Liver (tissue), 9 donors: ENCODE data around the gene ENPP3. TPM values are rescaled to one million over a fixed set of nuclear protein-coding genes. Genes with fewer than 3 reads are reported as not detected.

Experiments used
- DNase-seq: peaks from one replicate; pipeline ENCODE4 v3.0.0-alpha.2; 2017; ENCODE audit warnings: low spot score
- H3K27ac ChIP-seq, 2 donors: one replicate each; pipeline ENCODE4 v1.7.0; 2013; ENCODE audit warnings: inconsistent platforms in 2 of 2, low read length in 2 of 2, control low read depth in 1 of 2, low read depth in 1 of 2, mild to moderate bottlenecking in 1 of 2
- H3K27me3 ChIP-seq, 4 donors: one replicate each; pipeline versions ENCODE4 v1.6.1 to v1.7.0; 2013; ENCODE audit warnings: low read length in 3 of 4, inconsistent platforms in 1 of 4, mild to moderate bottlenecking in 1 of 4, moderate library complexity in 1 of 4; ENCODE audit not compliant: control insufficient read depth in 4 of 4, insufficient read depth in 4 of 4
- H3K36me3 ChIP-seq, 4 donors: one replicate each; pipeline versions ENCODE4 v1.6.1 to v1.7.0; 2013; ENCODE audit warnings: low read length in 3 of 4, mild to moderate bottlenecking in 3 of 4, low read depth in 1 of 4, moderate library complexity in 1 of 4; ENCODE audit not compliant: control insufficient read depth in 4 of 4, insufficient read depth in 3 of 4
- H3K4me1 ChIP-seq, 4 donors: one replicate each; pipeline versions ENCODE4 v1.6.1 to v1.7.0; 2013; ENCODE audit warnings: low read length in 3 of 4, mild to moderate bottlenecking in 3 of 4, moderate library complexity in 1 of 4; ENCODE audit not compliant: control insufficient read depth in 4 of 4, insufficient read depth in 4 of 4
- H3K4me3 ChIP-seq, 3 donors: one replicate each; pipeline versions ENCODE4 v1.6.1 to v1.7.0; 2013; ENCODE audit warnings: low read length in 3 of 3, control low read depth in 1 of 3, low read depth in 1 of 3, mild to moderate bottlenecking in 1 of 3
- H3K9ac ChIP-seq, 2 donors: one replicate each; pipeline ENCODE4 v1.7.0; 2013; ENCODE audit warnings: low read length in 2 of 2, mild to moderate bottlenecking in 2 of 2, moderate library complexity in 2 of 2, control low read depth in 1 of 2, low read depth in 1 of 2
- H3K9me3 ChIP-seq, 4 donors: one replicate each; pipeline versions ENCODE4 v1.6.1 to v1.7.0; 2013; ENCODE audit warnings: low read length in 3 of 4; ENCODE audit not compliant: control insufficient read depth in 4 of 4
- CTCF ChIP-seq: fragments of 150-350 bp; IDR thresholded peaks from 2 replicates; pipeline ENCODE4 v1.5.1; 2017; ENCODE audit warnings: improper control_type of control experiment, low read depth, low read length; ENCODE audit not compliant: missing input control
- EGR1 ChIP-seq, 2 donors: IDR thresholded peaks; 2 replicates each; pipeline ENCODE4 v1.6.1; 2016 to 2018; ENCODE audit warnings: antibody characterized with exemption in 2 of 2, low read depth in 2 of 2
- FOXA1 ChIP-seq: IDR thresholded peaks from 2 replicates; pipeline ENCODE4 v1.6.1; 2016; ENCODE audit warnings: antibody characterized with exemption
- HNF4A ChIP-seq, 2 donors: conservative IDR thresholded peaks; 2 replicates each; pipeline ENCODE4 v1.6.1; 2016; ENCODE audit warnings: antibody characterized with exemption in 2 of 2, mild to moderate bottlenecking in 2 of 2
- JUND ChIP-seq, 2 donors: IDR thresholded peaks; 2 replicates each; pipeline ENCODE4 v1.6.1; 2016; ENCODE audit warnings: antibody characterized with exemption in 2 of 2
- NR2F2 ChIP-seq: IDR thresholded peaks from 2 replicates; pipeline ENCODE4 v1.6.1; 2016; ENCODE audit warnings: antibody characterized with exemption
- RAD21 ChIP-seq, 2 donors: IDR thresholded peaks; 2 replicates each; pipeline ENCODE4 v1.6.1; 2016; ENCODE audit warnings: antibody characterized with exemption in 2 of 2, mild to moderate bottlenecking in 2 of 2
- RXRA ChIP-seq, 2 donors: IDR thresholded peaks; 2 replicates each; pipeline ENCODE4 v1.6.1; 2017 to 2018; ENCODE audit warnings: antibody characterized with exemption in 2 of 2, mild to moderate bottlenecking in 1 of 2
- SP1 ChIP-seq: IDR thresholded peaks from 2 replicates; pipeline ENCODE4 v1.6.1; 2018; ENCODE audit warnings: antibody characterized with exemption, mild to moderate bottlenecking
- YY1 ChIP-seq: IDR thresholded peaks from 2 replicates; pipeline ENCODE4 v1.6.1; 2016; ENCODE audit warnings: antibody characterized with exemption, mild to moderate bottlenecking
- WGBS: extraction: QIAGEN DNeasy Blood & Tissue Kit; methylation state at CpG from one replicate; pipeline ENCODE4 v1.1.7; 2013; 5-methylcytosine and 5-hydroxymethylcytosine counted together
- polyA plus RNA-seq, 2 donors: library from polyadenylated mRNA; stranded (reverse) in 1 of 2; unstranded in 1 of 2; fragments of 200-250 nt in 1 of 2; fragments of >200 nt in 1 of 2; fragmentation: Nextera tagmentation in 1 of 2; extraction: Ambion mirVana in 1 of 2; gene quantifications; one replicate each; pipeline versions ENCODE4 v1.2.1 to v1.2.3, GENCODE V29; 2013 to 2015
- total RNA-seq, 2 donors: library from RNA; depleted of rRNA; stranded (reverse); fragments of >200 nt; gene quantifications; one replicate each; pipeline ENCODE4 v1.2.3, GENCODE V29; 2014
- TF ChIP-seq, protein P1 (sequence below): IDR thresholded peaks from 2 replicates; pipeline ENCODE4 v1.6.1; 2016; ENCODE audit warnings: antibody characterized with exemption, mild to moderate bottlenecking
- TF ChIP-seq, protein P2 (sequence below): IDR thresholded peaks from 2 replicates; pipeline ENCODE4 v1.6.1; 2016; ENCODE audit warnings: antibody characterized with exemption
- TF ChIP-seq, protein P3 (sequence below): IDR thresholded peaks from 2 replicates; pipeline ENCODE4 v1.6.1; 2016; ENCODE audit warnings: antibody characterized with exemption
- donor health status: healthy.
- donor health status: healthy.
- donor health status: healthy.
- donor health status: healthy.
- donor health status: healthy.

Gene ENPP3
- total and polyA plus RNA-seq, 4 donors: 0.51 to 6.1 (median 1.1) TPM

- H3K9ac ChIP-seq: no peak overlapping the region
- 61% methylated on average over 2 of the region's 2 CpGs for WGBS
- DNase-seq: no peak
- H3K4me3 ChIP-seq: no peak overlapping the region
- H3K27ac ChIP-seq: no peak overlapping the region
- H3K9me3 ChIP-seq: no peaks in the 10 kb centered on the region
- TF ChIP-seq HNF4A (conservative IDR thresholded peaks at IDR 0.05): no peak
- H3K36me3 ChIP-seq: peaks cover 0 to 2% (median 0%) of the 10 kb centered on the region in 4 donors
- no peaks in the 10 kb centered on the region for H3K27me3 ChIP-seq
- no peaks in the 10 kb centered on the region for H3K4me1 ChIP-seq
Observed at GRCh38 chr6:131682442-131682841, 45.3 kb downstream of the ENPP3 start.

DNA sequence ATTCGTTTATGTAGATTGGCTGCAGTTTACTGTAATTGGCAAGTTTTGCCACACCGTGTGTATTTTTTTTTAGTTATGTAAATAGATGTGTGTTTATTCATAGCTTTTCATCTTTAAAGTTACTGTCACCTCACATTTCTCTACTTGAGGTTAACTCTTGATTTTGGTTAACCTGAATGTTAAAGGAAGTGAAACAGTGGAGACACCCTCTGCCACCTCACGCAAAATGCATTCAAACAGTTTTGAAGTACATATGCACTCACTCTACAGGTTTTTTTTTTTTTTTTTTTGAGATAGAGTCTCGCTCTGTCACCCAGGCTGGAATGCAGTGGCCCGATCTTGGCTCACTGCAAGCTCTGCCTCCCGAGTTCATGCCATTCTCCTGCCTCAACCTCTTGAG is 46.4 kb downstream of the ENPP3 start:
- no peak for DNase-seq
- TF ChIP-seq EGR1 (IDR thresholded peaks at IDR 0.05; ENCODE audit: low read depth in 2 of 2) (no peak), JUND (IDR thresholded peaks at IDR 0.05) (no peak), SP1 (no peak), RXRA (IDR thresholded peaks at IDR 0.05) (no peak), RAD21 (IDR thresholded peaks at IDR 0.05) (no peak), NR2F2 (no peak), YY1 (no peak), HNF4A (conservative IDR thresholded peaks at IDR 0.05) (no peak), FOXA1 (no peak), CTCF (no peak)
- TF ChIP-seq, protein P1, sequence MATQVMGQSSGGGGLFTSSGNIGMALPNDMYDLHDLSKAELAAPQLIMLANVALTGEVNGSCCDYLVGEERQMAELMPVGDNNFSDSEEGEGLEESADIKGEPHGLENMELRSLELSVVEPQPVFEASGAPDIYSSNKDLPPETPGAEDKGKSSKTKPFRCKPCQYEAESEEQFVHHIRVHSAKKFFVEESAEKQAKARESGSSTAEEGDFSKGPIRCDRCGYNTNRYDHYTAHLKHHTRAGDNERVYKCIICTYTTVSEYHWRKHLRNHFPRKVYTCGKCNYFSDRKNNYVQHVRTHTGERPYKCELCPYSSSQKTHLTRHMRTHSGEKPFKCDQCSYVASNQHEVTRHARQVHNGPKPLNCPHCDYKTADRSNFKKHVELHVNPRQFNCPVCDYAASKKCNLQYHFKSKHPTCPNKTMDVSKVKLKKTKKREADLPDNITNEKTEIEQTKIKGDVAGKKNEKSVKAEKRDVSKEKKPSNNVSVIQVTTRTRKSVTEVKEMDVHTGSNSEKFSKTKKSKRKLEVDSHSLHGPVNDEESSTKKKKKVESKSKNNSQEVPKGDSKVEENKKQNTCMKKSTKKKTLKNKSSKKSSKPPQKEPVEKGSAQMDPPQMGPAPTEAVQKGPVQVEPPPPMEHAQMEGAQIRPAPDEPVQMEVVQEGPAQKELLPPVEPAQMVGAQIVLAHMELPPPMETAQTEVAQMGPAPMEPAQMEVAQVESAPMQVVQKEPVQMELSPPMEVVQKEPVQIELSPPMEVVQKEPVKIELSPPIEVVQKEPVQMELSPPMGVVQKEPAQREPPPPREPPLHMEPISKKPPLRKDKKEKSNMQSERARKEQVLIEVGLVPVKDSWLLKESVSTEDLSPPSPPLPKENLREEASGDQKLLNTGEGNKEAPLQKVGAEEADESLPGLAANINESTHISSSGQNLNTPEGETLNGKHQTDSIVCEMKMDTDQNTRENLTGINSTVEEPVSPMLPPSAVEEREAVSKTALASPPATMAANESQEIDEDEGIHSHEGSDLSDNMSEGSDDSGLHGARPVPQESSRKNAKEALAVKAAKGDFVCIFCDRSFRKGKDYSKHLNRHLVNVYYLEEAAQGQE: no peak
- TF ChIP-seq, protein P2, sequence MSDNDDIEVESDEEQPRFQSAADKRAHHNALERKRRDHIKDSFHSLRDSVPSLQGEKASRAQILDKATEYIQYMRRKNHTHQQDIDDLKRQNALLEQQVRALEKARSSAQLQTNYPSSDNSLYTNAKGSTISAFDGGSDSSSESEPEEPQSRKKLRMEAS: no peak
- TF ChIP-seq, protein P3, sequence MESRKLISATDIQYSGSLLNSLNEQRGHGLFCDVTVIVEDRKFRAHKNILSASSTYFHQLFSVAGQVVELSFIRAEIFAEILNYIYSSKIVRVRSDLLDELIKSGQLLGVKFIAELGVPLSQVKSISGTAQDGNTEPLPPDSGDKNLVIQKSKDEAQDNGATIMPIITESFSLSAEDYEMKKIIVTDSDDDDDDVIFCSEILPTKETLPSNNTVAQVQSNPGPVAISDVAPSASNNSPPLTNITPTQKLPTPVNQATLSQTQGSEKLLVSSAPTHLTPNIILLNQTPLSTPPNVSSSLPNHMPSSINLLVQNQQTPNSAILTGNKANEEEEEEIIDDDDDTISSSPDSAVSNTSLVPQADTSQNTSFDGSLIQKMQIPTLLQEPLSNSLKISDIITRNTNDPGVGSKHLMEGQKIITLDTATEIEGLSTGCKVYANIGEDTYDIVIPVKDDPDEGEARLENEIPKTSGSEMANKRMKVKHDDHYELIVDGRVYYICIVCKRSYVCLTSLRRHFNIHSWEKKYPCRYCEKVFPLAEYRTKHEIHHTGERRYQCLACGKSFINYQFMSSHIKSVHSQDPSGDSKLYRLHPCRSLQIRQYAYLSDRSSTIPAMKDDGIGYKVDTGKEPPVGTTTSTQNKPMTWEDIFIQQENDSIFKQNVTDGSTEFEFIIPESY: no peak
- Histone ChIP-seq H3K9ac (no peak overlapping the region), H3K36me3 (peaks cover 0 to 2% (median 0%) of the 10 kb centered on the region in 4 donors), H3K4me1 (no peaks in the 10 kb centered on the region), H3K9me3 (no peaks in the 10 kb centered on the region), H3K4me3 (no peak overlapping the region), H3K27me3 (no peaks in the 10 kb centered on the region), H3K27ac (no peak overlapping the region)
- WGBS: 87% methylated on average over 6 of the region's 6 CpGs
